ENCODE data around the gene NCAPD3.

Gene NCAPD3

GRCh38 chr11:134159652-134160051 is 64.1 kb downstream of the NCAPD3 start:
- no peak for DNase-seq (ENCODE audit: low read depth)

GRCh38 chr11:134158023-134158422 is 65.7 kb downstream of the NCAPD3 start:
- no peak for DNase-seq (ENCODE audit: low read depth)

GRCh38 chr11:134157451-134157850 is 66.3 kb downstream of the NCAPD3 start:
- no peak for DNase-seq (ENCODE audit: low read depth)

- DNase-seq (ENCODE audit: low read depth): no peak
These were observed 67.6 kb downstream of the NCAPD3 start for GRCh38 chr11:134155946-134156865.

- DNase-seq (ENCODE audit: low read depth): no peak
These were observed 68.3 kb downstream of the NCAPD3 start for GRCh38 chr11:134155456-134155855.

GRCh38 chr11:134154441-134154840 is 69.3 kb downstream of the NCAPD3 start:
- no peak for DNase-seq (ENCODE audit: low read depth)

- no peak for DNase-seq (ENCODE audit: low read depth)
These were observed 70.4 kb downstream of the NCAPD3 start for GRCh38 chr11:134153147-134153905.

- no peak for DNase-seq (ENCODE audit: low read depth)
These were observed 71.1 kb downstream of the NCAPD3 start for GRCh38 chr11:134152696-134153095.

GRCh38 chr11:134151083-134151747 is 72.6 kb downstream of the NCAPD3 start:
- DNase-seq (ENCODE audit: low read depth): no peak

- no peak for DNase-seq (ENCODE audit: low read depth)
These were observed 73.4 kb downstream of the NCAPD3 start for GRCh38 chr11:134150195-134150903.

- no peak for DNase-seq (ENCODE audit: low read depth)
These were observed 74.4 kb downstream of the NCAPD3 start for GRCh38 chr11:134149371-134149770.

- no peak for DNase-seq (ENCODE audit: low read depth)
These were observed 77.2 kb downstream of the NCAPD3 start for GRCh38 chr11:134146598-134146997.

- no peak for DNase-seq (ENCODE audit: low read depth)
These were observed 78.1 kb downstream of the NCAPD3 start for GRCh38 chr11:134145715-134146114.

- DNase-seq (ENCODE audit: low read depth): no peak
These were observed 79.0 kb downstream of the NCAPD3 start for GRCh38 chr11:134144744-134145143.

GRCh38 chr11:134143801-134144200 is 80.0 kb downstream of the NCAPD3 start:
- no peak for DNase-seq (ENCODE audit: low read depth)

- DNase-seq (ENCODE audit: low read depth): no peak
These were observed 81.2 kb downstream of the NCAPD3 start for GRCh38 chr11:134142536-134142935.

GRCh38 chr11:134140961-134141490 is 82.7 kb downstream of the NCAPD3 start:
- no peak for DNase-seq (ENCODE audit: low read depth)

GRCh38 chr11:134139873-134140331 is 83.9 kb downstream of the NCAPD3 start:
- peak; percentile 22 for DNase-seq (ENCODE audit: low read depth)

GRCh38 chr11:134139303-134139872 is 84.4 kb downstream of the NCAPD3 start:
- no peak for DNase-seq (ENCODE audit: low read depth)

- DNase-seq (ENCODE audit: low read depth): no peak
These were observed 85.4 kb downstream of the NCAPD3 start for GRCh38 chr11:134138376-134138775.

GRCh38 chr11:134134167-134134566 is 89.6 kb downstream of the NCAPD3 start:
- DNase-seq (ENCODE audit: low read depth): no peak

Data from activated gamma-delta T cell treated with anti-CD3 and anti-CD28 coated beads, Interleukin-2, amount 50 U/mL, for 16 hours (primary cell).